ENCODE measurements around the gene GMDS. TPM values are rescaled to one million over a fixed set of nuclear protein-coding genes. Genes with fewer than 3 reads are reported as not detected.

Gene GMDS
- total and polyA plus RNA-seq, 2 of the 8 experiments (the other 6 are each of a cell fraction or from before 2014, with no cell fraction given) = 16.8 to 50.0 TPM

GRCh38 chr6:1714654-1715053 lies 530.8 kb downstream of the GMDS start:
- Histone ChIP-seq H3K9me3 (ENCODE audit: insufficient read depth in 2 of 2, low read depth in 1 of 2, low read length in 1 of 2) (no peaks in the 10 kb centered on the region), H2BK120ac (replicated peaks; ENCODE audit: low read depth, low read length) (no peak overlapping the region), H2AFZ (ENCODE audit: low read length) (no peak overlapping the region), H2BK12ac (ENCODE audit: low read depth, low read length) (no peak overlapping the region), H4K91ac (replicated peaks; ENCODE audit: insufficient read length, low read length) (no peak overlapping the region), H3K4me1 (replicated peaks in 1 of 4; ENCODE audit: control insufficient read depth in 3 of 4, insufficient read depth in 4 of 4, low read length in 3 of 4) (no peaks in the 10 kb centered on the region), H4K8ac (ENCODE audit: extremely low read depth, insufficient read depth, low read length) (no peak overlapping the region), H3K79me2 (ENCODE audit: control insufficient read depth in 1 of 2, insufficient read depth in 2 of 2, low read length in 2 of 2) (no peaks in the 10 kb centered on the region), H3K4me3 (ENCODE audit: extremely low read depth in 1 of 4, insufficient read depth in 2 of 4, low read depth in 3 of 4, low read length in 4 of 4) (no peak overlapping the region), H3K9ac (replicated peaks in 1 of 4; ENCODE audit: extremely low read depth in 1 of 4, low read depth in 3 of 4, low read length in 3 of 4) (no peak overlapping the region), H4K20me1 (replicated peaks in 1 of 2; ENCODE audit: control insufficient read depth in 1 of 2, insufficient read depth in 2 of 2, low read length in 2 of 2) (no peaks in the 10 kb centered on the region), H3K27ac (ENCODE audit: low read depth, low read length) (no peak overlapping the region), H3K4me2 (ENCODE audit: insufficient read depth in 1 of 2, low read depth in 2 of 2, low read length in 2 of 2) (no peak overlapping the region), H4K5ac (ENCODE audit: insufficient read length, low read depth, low read length) (no peak overlapping the region), H3K27me3 (replicated peaks in 1 of 4; ENCODE audit: control insufficient read depth in 3 of 4, extremely low read depth in 1 of 4, insufficient read depth in 3 of 4, low read length in 3 of 4) (no peaks in the 10 kb centered on the region; a peak in 1 of 7 replicates), H3K23ac (ENCODE audit: insufficient read length) (no peak overlapping the region), H3K23me2 (ENCODE audit: low read depth, low read length) (no peaks in the 10 kb centered on the region), H3K4ac (replicated peaks; ENCODE audit: insufficient read length, low read depth, low read length) (no peak overlapping the region), H2BK15ac (ENCODE audit: low read length) (no peak overlapping the region), H2BK5ac (ENCODE audit: low read depth, low read length) (no peak overlapping the region), H2AK5ac (ENCODE audit: low read depth, low read length) (no peak overlapping the region), H3K18ac (ENCODE audit: extremely low read depth, low read length) (no peak overlapping the region), H3K36me3 (ENCODE audit: control insufficient read depth in 2 of 4, insufficient read depth in 4 of 4, low read length in 3 of 4) (no peaks in the 10 kb centered on the region), H3K79me1 (ENCODE audit: low read depth, low read length) (no peaks in the 10 kb centered on the region), H3K56ac (replicated peaks; ENCODE audit: insufficient read length, low read depth, low read length) (no peak overlapping the region), H2BK20ac (ENCODE audit: low read length) (no peak overlapping the region), H3K14ac (ENCODE audit: insufficient read length) (no peak overlapping the region)
- FAIRE-seq (no peak), DNase-seq (ENCODE audit: low read depth in 1 of 2, low spot score in 2 of 2) (no peak)
- 87% methylated on average over 5 of the region's 5 CpGs; no CpG with 5 or more reads in 1 of the 2 experiments for WGBS, 2 experiments (ENCODE audit: extremely low coverage in 1 of 2, insufficient coverage in 1 of 2, insufficient read length in 1 of 2, insufficient replicate concordance in 2 of 2, low coverage in 1 of 2, low lambda C conversion rate in 2 of 2, missing lambda C conversion rate in 1 of 2)
- CTCF ChIA-PET (ENCODE audit: partially characterized antibody) = no interaction called here
- POLR2A ChIA-PET (ENCODE audit: partially characterized antibody) = no interaction called here
- TF ChIP-seq NANOG (IDR thresholded peaks at IDR 0.05; ENCODE audit: insufficient read depth, low read depth, low read length, poor library complexity, severe bottlenecking) (no peak), KDM5A (IDR thresholded peaks at IDR 0.05; ENCODE audit: low read length) (no peak), ATF3 (IDR thresholded peaks at IDR 0.05; ENCODE audit: insufficient read depth, low read depth, low read length) (no peak), TAF1 (IDR thresholded peaks at IDR 0.05; ENCODE audit: low read depth, low read length) (no peak), POU5F1 (IDR thresholded peaks at IDR 0.05; ENCODE audit: low read depth, low read length) (no peak), RFX5 (IDR thresholded peaks at IDR 0.05; ENCODE audit: borderline replicate concordance, low read depth, low read length) (no peak), EGR1 (IDR thresholded peaks at IDR 0.05; ENCODE audit: borderline replicate concordance, low read depth, low read length) (no peak), PHF8 (conservative IDR thresholded peaks at IDR 0.05; ENCODE audit: low read depth, low read length) (no peak), TCF12 (IDR thresholded peaks at IDR 0.05; ENCODE audit: low read depth, low read length) (no peak), SIRT6 (IDR thresholded peaks at IDR 0.05; ENCODE audit: low read length) (no peak), YY1 (IDR thresholded peaks at IDR 0.05; ENCODE audit: low read depth, low read length) (no peak), SAP30 (IDR thresholded peaks at IDR 0.05; ENCODE audit: insufficient read depth, insufficient replicate concordance, low read length) (no peak), SRF (IDR thresholded peaks at IDR 0.05; ENCODE audit: low read depth, low read length) (no peak), EZH2 (IDR thresholded peaks at IDR 0.05; ENCODE audit: low read depth, low read length, severe bottlenecking) (no peak)
- TF ChIP-seq, protein P1, sequence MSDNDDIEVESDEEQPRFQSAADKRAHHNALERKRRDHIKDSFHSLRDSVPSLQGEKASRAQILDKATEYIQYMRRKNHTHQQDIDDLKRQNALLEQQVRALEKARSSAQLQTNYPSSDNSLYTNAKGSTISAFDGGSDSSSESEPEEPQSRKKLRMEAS (IDR thresholded peaks at IDR 0.05) = no peak
